Breast epithelium (tissue), 4 donors: Measurements from ENCODE around the gene SLC41A3. TPM values are rescaled to one million over a fixed set of nuclear protein-coding genes. Genes with fewer than 3 reads are reported as not detected.

Experiments used
- DNase-seq, 2 donors: peaks; one replicate each; pipeline ENCODE4 v3.0.0-alpha.2; 2019; ENCODE audit warnings: low spot score in 2 of 2
- H3K27ac ChIP-seq, 2 donors: fragments of 200-600 bp; sonication (generic) in 1 of 2; one replicate each; pipeline ENCODE4 v1.5.1; 2016 to 2019; ENCODE audit warnings: mild to moderate bottlenecking in 1 of 2
- H3K27me3 ChIP-seq, 2 donors: fragments of 200-600 bp; sonication (generic) in 1 of 2; one replicate each; pipeline versions ENCODE4 v1.5.1 to v1.6.0; 2017 to 2019; ENCODE audit warnings: control low read depth in 1 of 2, mild to moderate bottlenecking in 1 of 2
- H3K36me3 ChIP-seq: fragments of 200-600 bp; one replicate; pipeline ENCODE4 v1.5.1; 2019
- H3K4me1 ChIP-seq, 2 donors: fragments of 200-600 bp; sonication (generic); one replicate each; pipeline ENCODE4 v1.5.1; 2016 to 2019; ENCODE audit warnings: control low read depth in 1 of 2
- H3K4me3 ChIP-seq, 3 donors: fragments of 200-600 bp; sonication (generic); 1 replicate in 2 of 3; 2 replicates in 1 of 3; pipeline ENCODE4 v1.5.1; 2016 to 2019; ENCODE audit warnings: mild to moderate bottlenecking in 3 of 3, moderate library complexity in 2 of 3
- H3K9me3 ChIP-seq, 2 donors: fragments of 200-600 bp; sonication (generic) in 1 of 2; one replicate each; pipeline ENCODE4 v1.5.1; 2016 to 2019; ENCODE audit warnings: control low read depth in 1 of 2
- POLR2A ChIP-seq: fragments of 450-650 bp; IDR thresholded peaks from one replicate; pipeline ENCODE4 v1.6.1; 2016; ENCODE audit warnings: antibody characterized with exemption, mild to moderate bottlenecking, moderate library complexity
- POLR2AphosphoS5 ChIP-seq, 3 donors: sonication (generic); formaldehyde crosslinking; IDR thresholded peaks; one replicate each; pipeline ENCODE4 v1.6.1; 2017; ENCODE audit warnings: antibody characterized with exemption in 3 of 3
- intact Hi-C: fragments of 100-400 bp; cut with DNase I; formaldehyde crosslinking; loops from one replicate; pipeline ENCODE4 v1.15.1; 2023; ENCODE audit warnings: low total_unique reads
- total RNA-seq, 3 donors: library from RNA; depleted of rRNA; stranded (reverse); fragments of >200 nt; gene quantifications; one replicate each; pipeline ENCODE4 v1.1.0, GENCODE V29; 2016
- TF ChIP-seq, protein P1 (sequence below), 3 donors: fragments of 450-650 bp; IDR thresholded peaks; one replicate each; pipeline ENCODE4 v1.5.1; 2016 to 2017; ENCODE audit warnings: antibody characterized with exemption in 3 of 3, mild to moderate bottlenecking in 3 of 3, moderate library complexity in 3 of 3

SLC41A3 gene
- total RNA-seq, 3 donors from 2014 or later: 42.6 to 53.7 (median 50.1) TPM

GRCh38 chr3:126114443-126115386, 30.8 kb upstream of the SLC41A3 start:
- Histone ChIP-seq H3K9me3 (no peaks in the 10 kb centered on the region), H3K27ac (no peak overlapping the region), H3K4me1 (no peaks in the 10 kb centered on the region), H3K36me3 (no peaks in the 10 kb centered on the region), H3K27me3 (no peaks in the 10 kb centered on the region), H3K4me3 (no peak overlapping the region)
- intact Hi-C loops: no loop called here
- TF ChIP-seq POLR2A (no peak), POLR2AphosphoS5 (IDR thresholded peaks at IDR 0.05) (no peak)
- TF ChIP-seq, protein P1, sequence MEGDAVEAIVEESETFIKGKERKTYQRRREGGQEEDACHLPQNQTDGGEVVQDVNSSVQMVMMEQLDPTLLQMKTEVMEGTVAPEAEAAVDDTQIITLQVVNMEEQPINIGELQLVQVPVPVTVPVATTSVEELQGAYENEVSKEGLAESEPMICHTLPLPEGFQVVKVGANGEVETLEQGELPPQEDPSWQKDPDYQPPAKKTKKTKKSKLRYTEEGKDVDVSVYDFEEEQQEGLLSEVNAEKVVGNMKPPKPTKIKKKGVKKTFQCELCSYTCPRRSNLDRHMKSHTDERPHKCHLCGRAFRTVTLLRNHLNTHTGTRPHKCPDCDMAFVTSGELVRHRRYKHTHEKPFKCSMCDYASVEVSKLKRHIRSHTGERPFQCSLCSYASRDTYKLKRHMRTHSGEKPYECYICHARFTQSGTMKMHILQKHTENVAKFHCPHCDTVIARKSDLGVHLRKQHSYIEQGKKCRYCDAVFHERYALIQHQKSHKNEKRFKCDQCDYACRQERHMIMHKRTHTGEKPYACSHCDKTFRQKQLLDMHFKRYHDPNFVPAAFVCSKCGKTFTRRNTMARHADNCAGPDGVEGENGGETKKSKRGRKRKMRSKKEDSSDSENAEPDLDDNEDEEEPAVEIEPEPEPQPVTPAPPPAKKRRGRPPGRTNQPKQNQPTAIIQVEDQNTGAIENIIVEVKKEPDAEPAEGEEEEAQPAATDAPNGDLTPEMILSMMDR (IDR thresholded peaks at IDR 0.05): no peak
- peak in 1 of 2 donors; percentile 39 for DNase-seq

- intact Hi-C loops: no loop called here
- Histone ChIP-seq H3K4me3 (no peak overlapping the region), H3K27ac (no peak overlapping the region), H3K9me3 (no peaks in the 10 kb centered on the region), H3K4me1 (no peaks in the 10 kb centered on the region), H3K27me3 (no peaks in the 10 kb centered on the region), H3K36me3 (no peaks in the 10 kb centered on the region)
- no peak for DNase-seq
- TF ChIP-seq POLR2AphosphoS5 (IDR thresholded peaks at IDR 0.05) (no peak), POLR2A (no peak)
- TF ChIP-seq, protein P1 (IDR thresholded peaks at IDR 0.05): no peak
Observed at GRCh38 chr3:126113733-126114442, 30.0 kb upstream of the SLC41A3 start.

GRCh38 chr3:126113238-126113555, 29.3 kb upstream of the SLC41A3 start:
- Histone ChIP-seq H3K4me3 (no peak overlapping the region), H3K36me3 (no peaks in the 10 kb centered on the region), H3K27ac (no peak overlapping the region), H3K4me1 (no peaks in the 10 kb centered on the region), H3K9me3 (no peaks in the 10 kb centered on the region), H3K27me3 (no peaks in the 10 kb centered on the region)
- TF ChIP-seq, protein P1 (IDR thresholded peaks at IDR 0.05): no peak
- TF ChIP-seq POLR2A (no peak), POLR2AphosphoS5 (IDR thresholded peaks at IDR 0.05) (no peak)
- intact Hi-C loops: no loop called here
- peak in 1 of 2 donors; percentile 33 for DNase-seq

DNA sequence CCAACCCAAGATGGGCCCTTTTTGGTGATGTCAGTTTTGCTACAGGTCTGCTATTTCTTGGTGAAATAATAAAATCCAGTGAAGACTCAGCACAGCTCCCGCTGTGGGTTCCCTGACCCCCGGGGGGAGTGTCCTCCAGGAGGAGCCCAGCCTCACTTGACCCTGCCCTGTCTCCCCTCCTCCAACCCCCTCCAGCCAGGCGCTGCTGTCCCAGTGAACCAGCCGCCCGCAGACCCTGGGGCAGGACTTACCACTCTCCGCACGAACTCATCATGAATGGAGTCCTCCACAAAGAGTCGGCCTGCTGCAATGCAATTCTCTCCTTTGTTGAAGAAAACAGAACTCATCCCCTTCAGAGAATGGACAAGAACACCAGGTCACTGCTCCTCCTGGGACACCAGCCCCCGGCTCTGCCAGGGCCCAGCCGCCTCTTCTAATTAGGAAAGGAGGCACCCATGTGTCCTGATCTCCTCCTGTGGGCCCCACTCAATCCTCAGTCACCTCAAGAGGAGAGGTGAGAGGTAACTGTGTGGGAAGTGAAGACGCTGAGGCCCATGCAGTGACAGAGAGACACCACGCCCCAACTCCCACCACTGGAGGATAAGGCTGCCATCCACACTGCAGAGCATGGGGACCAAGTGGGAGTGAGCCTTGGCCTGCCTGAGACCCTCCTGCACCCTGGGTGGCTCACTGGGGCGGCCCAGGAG, 28.8 kb upstream of the SLC41A3 start:
- Histone ChIP-seq H3K27ac (no peak overlapping the region), H3K4me1 (no peaks in the 10 kb centered on the region), H3K4me3 (no peak overlapping the region), H3K9me3 (no peaks in the 10 kb centered on the region), H3K36me3 (no peaks in the 10 kb centered on the region), H3K27me3 (no peaks in the 10 kb centered on the region)
- peak in 1 of 2 donors; percentile 45 for DNase-seq
- no peak for TF ChIP-seq POLR2A
- no peak for TF ChIP-seq POLR2AphosphoS5 (IDR thresholded peaks at IDR 0.05)
- TF ChIP-seq, protein P1 (IDR thresholded peaks at IDR 0.05): no peak
- intact Hi-C loops: no loop called here
